ENCODE measurements around the gene MAP7D1. TPM values are rescaled to one million over a fixed set of nuclear protein-coding genes. Genes with fewer than 3 reads are reported as not detected.

MAP7D1 gene
- total RNA-seq, 1 donor from 2014 or later, result 103 TPM

DNA sequence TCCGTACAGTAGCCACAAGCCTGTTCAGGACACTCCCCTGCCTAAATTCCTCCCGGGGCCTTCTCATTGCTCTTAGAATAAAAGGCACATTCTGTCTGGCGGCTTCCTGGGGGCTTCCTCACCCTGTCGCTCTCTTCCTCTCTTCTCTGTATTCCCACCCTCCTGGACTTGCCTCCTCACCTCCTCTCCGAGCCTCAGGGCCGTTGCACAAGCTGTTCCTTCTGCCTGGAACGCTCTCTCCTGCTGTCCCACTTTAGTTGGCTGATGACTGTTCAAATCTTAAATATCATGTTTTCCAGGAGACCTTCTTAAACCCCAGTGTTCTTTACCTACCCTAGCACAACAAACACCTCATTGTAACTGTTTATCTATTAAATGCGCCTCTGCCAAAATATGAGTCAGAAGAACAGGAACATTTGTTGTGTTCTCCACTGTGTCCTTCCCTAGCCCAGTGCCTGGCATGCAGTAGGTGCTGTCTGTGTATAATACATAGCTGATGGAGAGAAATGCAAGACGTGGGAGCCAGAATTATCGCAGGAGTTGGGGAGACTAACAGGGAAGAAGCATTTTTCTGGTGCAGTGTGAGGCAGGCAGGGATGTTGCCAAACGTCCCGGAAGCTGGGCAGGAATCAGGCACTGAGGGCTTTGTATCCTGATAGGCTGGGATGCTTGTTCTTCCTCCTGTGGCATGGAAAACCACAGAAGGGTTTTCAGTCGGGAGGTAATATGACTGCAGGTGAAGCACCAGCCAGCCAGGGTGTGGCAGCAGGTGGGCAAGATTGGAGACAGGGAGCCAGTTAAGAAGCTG lies 44.2 kb downstream of the MAP7D1 start:
- Mint-ChIP-seq H3K4me3 (no peak overlapping the region), H3K4me1 (peaks cover 11% of the 10 kb centered on the region), H3K9me3 (no peaks in the 10 kb centered on the region), H3K36me3 (no peaks in the 10 kb centered on the region), H3K27me3 (ENCODE audit: low read depth) (no peaks in the 10 kb centered on the region), H3K27ac (no peak overlapping the region)
- DNase-seq (ENCODE audit: low spot score in 2 of 2, unreplicated experiment in 2 of 2), result no peak
- TF ChIP-seq, protein P1, sequence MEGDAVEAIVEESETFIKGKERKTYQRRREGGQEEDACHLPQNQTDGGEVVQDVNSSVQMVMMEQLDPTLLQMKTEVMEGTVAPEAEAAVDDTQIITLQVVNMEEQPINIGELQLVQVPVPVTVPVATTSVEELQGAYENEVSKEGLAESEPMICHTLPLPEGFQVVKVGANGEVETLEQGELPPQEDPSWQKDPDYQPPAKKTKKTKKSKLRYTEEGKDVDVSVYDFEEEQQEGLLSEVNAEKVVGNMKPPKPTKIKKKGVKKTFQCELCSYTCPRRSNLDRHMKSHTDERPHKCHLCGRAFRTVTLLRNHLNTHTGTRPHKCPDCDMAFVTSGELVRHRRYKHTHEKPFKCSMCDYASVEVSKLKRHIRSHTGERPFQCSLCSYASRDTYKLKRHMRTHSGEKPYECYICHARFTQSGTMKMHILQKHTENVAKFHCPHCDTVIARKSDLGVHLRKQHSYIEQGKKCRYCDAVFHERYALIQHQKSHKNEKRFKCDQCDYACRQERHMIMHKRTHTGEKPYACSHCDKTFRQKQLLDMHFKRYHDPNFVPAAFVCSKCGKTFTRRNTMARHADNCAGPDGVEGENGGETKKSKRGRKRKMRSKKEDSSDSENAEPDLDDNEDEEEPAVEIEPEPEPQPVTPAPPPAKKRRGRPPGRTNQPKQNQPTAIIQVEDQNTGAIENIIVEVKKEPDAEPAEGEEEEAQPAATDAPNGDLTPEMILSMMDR (IDR thresholded peaks at IDR 0.05; ENCODE audit: unreplicated experiment), result no peak

DNA sequence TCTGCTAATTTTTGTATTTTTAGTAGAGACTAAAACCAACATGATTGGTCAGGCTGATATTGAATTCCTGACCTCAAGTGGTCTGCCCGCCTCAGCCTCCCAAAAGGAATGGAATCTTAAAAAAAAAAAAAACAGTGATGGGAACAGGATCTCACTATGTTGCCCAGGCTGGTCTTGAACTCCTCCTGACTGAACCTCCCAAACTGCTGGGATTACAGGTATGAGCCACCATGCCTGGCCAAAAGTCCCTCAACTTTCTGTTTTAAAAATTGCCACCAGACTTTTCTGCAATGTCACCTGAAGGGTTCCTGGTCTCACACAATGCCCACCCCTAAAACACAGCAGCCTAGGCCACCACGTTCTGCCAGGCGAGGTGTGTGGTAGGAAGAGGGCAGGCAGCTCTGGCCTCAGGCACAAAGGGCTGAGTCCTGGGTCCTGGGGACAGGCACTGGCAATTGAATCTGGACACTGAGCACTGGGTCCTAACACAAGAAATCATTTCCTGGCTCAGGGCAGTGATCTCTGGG lies 47.1 kb downstream of the MAP7D1 start:
- TF ChIP-seq, protein P1 (IDR thresholded peaks at IDR 0.05; ENCODE audit: unreplicated experiment), result no peak
- Mint-ChIP-seq H3K27me3 (ENCODE audit: low read depth) (no peaks in the 10 kb centered on the region), H3K4me1 (peaks cover 11% of the 10 kb centered on the region), H3K36me3 (no peaks in the 10 kb centered on the region), H3K4me3 (no peak overlapping the region), H3K27ac (no peak overlapping the region), H3K9me3 (no peaks in the 10 kb centered on the region)
- no peak for DNase-seq (ENCODE audit: low spot score in 2 of 2, unreplicated experiment in 2 of 2)

DNA sequence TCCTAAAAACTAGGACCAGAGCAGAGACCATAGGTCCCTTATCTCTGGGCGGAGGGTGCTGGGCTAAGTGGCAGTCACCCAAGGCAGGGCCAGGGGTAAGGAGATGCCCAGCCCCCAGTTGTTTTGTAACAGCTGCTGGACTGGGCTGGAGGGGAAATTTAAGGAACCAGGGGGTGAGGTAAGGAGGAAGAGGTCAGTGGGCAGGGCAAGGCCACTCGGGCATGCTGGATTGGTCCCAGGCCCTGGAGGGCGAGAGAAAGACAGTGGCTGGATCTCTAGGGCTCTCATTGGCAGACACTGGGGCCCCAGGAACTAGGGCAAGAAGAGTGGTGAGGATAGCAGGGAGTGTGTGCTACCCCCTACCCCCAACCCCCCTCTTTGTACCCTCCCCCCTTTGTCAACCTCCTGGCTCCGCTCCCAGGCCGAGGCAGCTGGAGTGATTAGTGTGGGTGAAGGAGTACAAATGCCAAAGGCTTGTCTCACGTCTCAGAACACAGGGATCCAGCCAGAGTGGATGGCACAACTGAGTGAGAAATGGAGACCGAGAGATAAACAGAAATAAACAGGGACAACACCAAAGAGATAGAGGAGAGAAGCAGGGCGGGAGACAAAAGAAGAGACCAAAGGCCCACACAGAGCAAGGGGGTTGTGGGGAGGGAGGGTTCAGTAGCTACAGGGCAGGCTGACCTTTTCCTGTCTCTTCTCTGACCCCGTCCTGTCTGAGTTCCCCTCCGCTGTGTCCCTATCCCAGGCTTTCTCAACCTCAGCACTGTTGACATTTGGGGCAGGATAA lies 47.8 kb downstream of the MAP7D1 start:
- Mint-ChIP-seq H3K36me3 (no peaks in the 10 kb centered on the region), H3K27ac (peak overlapping the region; percentile 53), H3K27me3 (ENCODE audit: low read depth) (no peaks in the 10 kb centered on the region), H3K4me1 (peaks cover 11% of the 10 kb centered on the region), H3K9me3 (no peaks in the 10 kb centered on the region), H3K4me3 (no peak overlapping the region)
- no peak for DNase-seq (ENCODE audit: low spot score in 2 of 2, unreplicated experiment in 2 of 2)
- TF ChIP-seq, protein P1 (IDR thresholded peaks at IDR 0.05; ENCODE audit: unreplicated experiment), result no peak

DNA sequence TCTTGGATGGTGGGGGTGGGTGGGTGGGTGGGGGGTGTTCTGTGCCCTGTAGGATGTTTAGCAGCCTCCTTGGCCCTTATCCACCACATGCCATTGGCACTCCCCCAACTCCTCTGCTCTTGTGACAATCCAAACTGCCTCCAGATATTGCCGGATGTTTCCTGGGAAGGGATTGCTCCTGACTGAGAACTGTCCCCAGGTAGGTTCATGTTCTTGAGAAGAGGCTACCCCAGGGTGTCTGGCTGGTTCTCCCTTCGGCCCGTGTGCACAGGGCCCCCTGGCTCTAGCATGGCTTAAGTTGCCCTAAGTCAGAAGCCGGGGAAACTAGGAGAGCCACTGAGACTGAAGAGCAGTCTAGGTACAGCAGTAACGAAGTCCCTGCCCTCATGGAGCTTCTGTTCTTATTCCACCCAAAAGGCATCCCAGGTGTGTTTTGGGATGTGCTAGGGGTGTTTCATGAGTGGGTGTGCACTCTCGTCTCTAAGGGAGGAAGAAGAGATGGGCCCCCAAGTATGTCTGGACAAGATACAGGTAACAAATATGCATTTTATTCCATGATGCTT lies 48.5 kb downstream of the MAP7D1 start:
- no peak overlapping the region for H3K27ac Mint-ChIP-seq
- no peaks in the 10 kb centered on the region for H3K9me3 Mint-ChIP-seq
- peaks cover 11% of the 10 kb centered on the region for H3K4me1 Mint-ChIP-seq
- H3K27me3 Mint-ChIP-seq (ENCODE audit: low read depth), result no peaks in the 10 kb centered on the region
- no peak overlapping the region for H3K4me3 Mint-ChIP-seq
- no peaks in the 10 kb centered on the region for H3K36me3 Mint-ChIP-seq
- TF ChIP-seq, protein P1 (IDR thresholded peaks at IDR 0.05; ENCODE audit: unreplicated experiment), result no peak
- no peak for DNase-seq (ENCODE audit: low spot score in 2 of 2, unreplicated experiment in 2 of 2)

DNA sequence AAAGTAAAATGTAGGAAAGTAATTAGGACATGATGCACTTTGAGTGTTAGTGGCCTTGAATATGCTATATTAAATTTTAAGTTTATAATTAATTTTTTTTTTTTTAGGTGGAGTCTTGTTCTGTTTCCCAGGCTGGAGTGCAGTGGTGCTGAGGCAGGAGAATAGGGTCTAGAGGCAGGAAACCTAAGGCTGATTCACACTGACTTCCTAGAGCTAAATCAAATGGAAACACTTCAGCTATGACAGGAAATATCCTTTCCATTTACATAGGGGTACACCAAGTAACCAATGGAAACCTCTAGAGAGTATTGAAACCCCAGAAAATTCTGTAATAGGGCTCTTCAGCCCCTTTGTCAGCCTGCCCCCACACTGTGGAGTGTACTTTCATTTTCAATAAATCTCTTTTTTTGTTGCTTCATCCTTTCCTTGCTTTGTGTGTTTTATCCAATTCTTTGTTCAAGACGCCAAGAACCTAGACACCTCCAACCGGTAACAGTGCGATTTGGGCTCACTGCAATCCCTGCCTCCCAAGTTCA lies 50.4 kb downstream of the MAP7D1 start:
- peaks cover 11% of the 10 kb centered on the region for H3K4me1 Mint-ChIP-seq
- H3K27me3 Mint-ChIP-seq (ENCODE audit: low read depth), result no peaks in the 10 kb centered on the region
- H3K4me3 Mint-ChIP-seq, result no peak overlapping the region
- TF ChIP-seq, protein P1 (IDR thresholded peaks at IDR 0.05; ENCODE audit: unreplicated experiment), result no peak
- no peaks in the 10 kb centered on the region for H3K9me3 Mint-ChIP-seq
- no peaks in the 10 kb centered on the region for H3K36me3 Mint-ChIP-seq
- no peak overlapping the region for H3K27ac Mint-ChIP-seq
- DNase-seq (ENCODE audit: low spot score in 2 of 2, unreplicated experiment in 2 of 2), result no peak
